HepG2 (cell line): Measurements from ENCODE around the gene NUFIP2. TPM values are rescaled to one million over a fixed set of nuclear protein-coding genes. Genes with fewer than 3 reads are reported as not detected.
A peak's percentile ranks its signal among the peaks of the same experiment; 100 is the strongest.

ENCODE experiments used
- CHD2 ChIP-seq: IDR thresholded peaks from 2 replicates; pipeline ENCODE4 v1.6.1; 2011; ENCODE audit warnings: low read depth, low read length, improper control_type of control experiment
- FOXM1 ChIP-seq: sonication (generic); formaldehyde crosslinking; IDR thresholded peaks from 2 replicates; pipeline ENCODE4 v1.5.0; 2020; ENCODE audit warnings: missing genetic modification reagents
- GATAD2A ChIP-seq: IDR thresholded peaks from 2 replicates; pipeline ENCODE4 v1.6.1; 2016
- IRF2 ChIP-seq: IDR thresholded peaks from 2 replicates; pipeline ENCODE4 v1.6.1; 2018; ENCODE audit warnings: missing genetic modification reagents, missing compliant biosample characterization
- KDM1A ChIP-seq: IDR thresholded peaks from 2 replicates; pipeline ENCODE4 v1.6.1; 2016; ENCODE audit warnings: missing compliant biosample characterization
- KLF6 ChIP-seq: IDR thresholded peaks from 2 replicates; pipeline ENCODE4 v1.8.0; 2016; ENCODE audit warnings: missing biosample characterization, missing genetic modification reagents
- NCOR1 ChIP-seq: fragments of 200-600 bp; sonication (generic); IDR thresholded peaks from 2 replicates; pipeline ENCODE4 v1.7.0; 2017; ENCODE audit warnings: antibody characterized with exemption, low read length, borderline replicate concordance
- PAF1 ChIP-seq: IDR thresholded peaks from 2 replicates; pipeline ENCODE4 v1.6.1; 2016; ENCODE audit warnings: missing genetic modification reagents, missing compliant biosample characterization
- SOX5 ChIP-seq: IDR thresholded peaks from 2 replicates; pipeline ENCODE4 v1.6.1; 2016; ENCODE audit warnings: borderline replicate concordance
- SOX6 ChIP-seq, 2 experiments: fragments of 450-650 bp in 1 of 2; sonication (generic) in 1 of 2; formaldehyde crosslinking in 1 of 2; IDR thresholded peaks; 2 replicates each; pipeline versions ENCODE4 v1.4.0 to v1.6.1; 2017 to 2020; ENCODE audit warnings: antibody characterized with exemption in 1 of 2, mild to moderate bottlenecking in 1 of 2, missing genetic modification reagents in 1 of 2
- TEAD2 ChIP-seq: sonication (generic); formaldehyde crosslinking; IDR thresholded peaks from 2 replicates; pipeline ENCODE4 v1.9.0; 2021; ENCODE audit warnings: missing genetic modification reagents
- TEAD3 ChIP-seq: optimal IDR thresholded peaks from 2 replicates; pipeline ENCODE3; 2016; ENCODE audit warnings: borderline replicate concordance
- ZNF460 ChIP-seq: sonication (generic); formaldehyde crosslinking; IDR thresholded peaks from 2 replicates; pipeline ENCODE4 v1.5.1; 2020; ENCODE audit warnings: missing genetic modification reagents, mild to moderate bottlenecking, borderline replicate concordance
- polyA plus RNA-seq, 8 experiments: library from polyadenylated mRNA; depleted of rRNA in 3 of 8; stranded (reverse) in 7 of 8; unstranded in 1 of 8; fragments of >200 nt; fragmentation: Illumina TruSeq in 4 of 8; extraction: Trizol in 4 of 8; gene quantifications; 2 replicates each; pipeline versions ENCODE4 v1.2.1 to v1.2.3, GENCODE V29; 2011 to 2016; ENCODE audit warnings: low read depth in 4 of 8, missing spikeins in 1 of 8, mixed read lengths in 1 of 8; ENCODE audit not compliant: insufficient read depth in 1 of 8
- total RNA-seq, 5 experiments: library from RNA; depleted of rRNA; stranded (reverse); fragments of >200 nt; fragmentation: Illumina TruSeq; extraction: Trizol; gene quantifications; 2 replicates each; pipeline ENCODE4 v1.2.3, GENCODE V29; 2016; ENCODE audit warnings: low read depth in 1 of 5
- TF ChIP-seq, protein P1 (sequence below): sonication (generic); formaldehyde crosslinking; conservative IDR thresholded peaks from 2 replicates; pipeline ENCODE4 v1.4.0; 2020; ENCODE audit warnings: mild to moderate bottlenecking, missing genetic modification reagents, moderate library complexity
- TF ChIP-seq, protein P2 (sequence below), 2 experiments: sonication (generic) in 1 of 2; formaldehyde crosslinking in 1 of 2; IDR thresholded peaks; 2 replicates each; pipeline versions ENCODE4 v1.5.1 to v1.6.1; 2011 to 2020; ENCODE audit warnings: borderline replicate concordance in 1 of 2, low read depth in 1 of 2, low read length in 1 of 2, mild to moderate bottlenecking in 1 of 2, missing genetic modification reagents in 1 of 2, moderate library complexity in 1 of 2
- TF ChIP-seq, protein P3 (sequence below): sonication (generic); formaldehyde crosslinking; IDR thresholded peaks from 2 replicates; pipeline ENCODE4 v1.5.0; 2020; ENCODE audit warnings: missing genetic modification reagents, mild to moderate bottlenecking, borderline replicate concordance
- TF ChIP-seq, protein P4 (sequence below): sonication (generic); formaldehyde crosslinking; IDR thresholded peaks from 2 replicates; pipeline ENCODE4 v1.8.1; 2022; ENCODE audit warnings: low read depth, mild to moderate bottlenecking, missing genetic modification reagents
- TF ChIP-seq, protein P5 (sequence below): sonication (generic); formaldehyde crosslinking; conservative IDR thresholded peaks from 2 replicates; pipeline ENCODE4 v1.8.0; 2022; ENCODE audit warnings: mild to moderate bottlenecking, moderate library complexity, missing genetic modification reagents

Gene NUFIP2
- total and polyA plus RNA-seq, 2 of the 13 experiments (the other 11 are each of a cell fraction or from before 2014, with no cell fraction given) = 10.3 to 30.8 TPM

DNA sequence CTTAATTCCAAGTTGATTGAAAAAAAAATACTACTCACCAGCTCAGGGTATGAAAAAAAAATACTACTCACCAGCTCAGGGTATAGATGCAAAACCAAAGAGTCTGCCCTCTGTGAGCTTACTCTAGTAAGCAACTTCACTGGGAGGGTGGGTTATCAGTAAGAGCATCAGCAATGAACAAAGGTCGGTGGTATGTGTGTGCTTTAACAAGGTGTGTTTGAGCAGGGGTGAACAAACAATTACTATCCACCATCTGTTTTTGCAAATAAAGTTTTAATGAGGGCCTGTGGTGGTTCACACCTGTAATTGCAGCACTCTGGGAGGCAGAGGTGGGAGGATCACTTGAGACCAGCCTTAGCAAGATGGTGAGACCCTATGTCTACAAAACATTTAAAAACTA, 20.0 kb downstream of the NUFIP2 start (continued):
- TF ChIP-seq, protein P1, sequence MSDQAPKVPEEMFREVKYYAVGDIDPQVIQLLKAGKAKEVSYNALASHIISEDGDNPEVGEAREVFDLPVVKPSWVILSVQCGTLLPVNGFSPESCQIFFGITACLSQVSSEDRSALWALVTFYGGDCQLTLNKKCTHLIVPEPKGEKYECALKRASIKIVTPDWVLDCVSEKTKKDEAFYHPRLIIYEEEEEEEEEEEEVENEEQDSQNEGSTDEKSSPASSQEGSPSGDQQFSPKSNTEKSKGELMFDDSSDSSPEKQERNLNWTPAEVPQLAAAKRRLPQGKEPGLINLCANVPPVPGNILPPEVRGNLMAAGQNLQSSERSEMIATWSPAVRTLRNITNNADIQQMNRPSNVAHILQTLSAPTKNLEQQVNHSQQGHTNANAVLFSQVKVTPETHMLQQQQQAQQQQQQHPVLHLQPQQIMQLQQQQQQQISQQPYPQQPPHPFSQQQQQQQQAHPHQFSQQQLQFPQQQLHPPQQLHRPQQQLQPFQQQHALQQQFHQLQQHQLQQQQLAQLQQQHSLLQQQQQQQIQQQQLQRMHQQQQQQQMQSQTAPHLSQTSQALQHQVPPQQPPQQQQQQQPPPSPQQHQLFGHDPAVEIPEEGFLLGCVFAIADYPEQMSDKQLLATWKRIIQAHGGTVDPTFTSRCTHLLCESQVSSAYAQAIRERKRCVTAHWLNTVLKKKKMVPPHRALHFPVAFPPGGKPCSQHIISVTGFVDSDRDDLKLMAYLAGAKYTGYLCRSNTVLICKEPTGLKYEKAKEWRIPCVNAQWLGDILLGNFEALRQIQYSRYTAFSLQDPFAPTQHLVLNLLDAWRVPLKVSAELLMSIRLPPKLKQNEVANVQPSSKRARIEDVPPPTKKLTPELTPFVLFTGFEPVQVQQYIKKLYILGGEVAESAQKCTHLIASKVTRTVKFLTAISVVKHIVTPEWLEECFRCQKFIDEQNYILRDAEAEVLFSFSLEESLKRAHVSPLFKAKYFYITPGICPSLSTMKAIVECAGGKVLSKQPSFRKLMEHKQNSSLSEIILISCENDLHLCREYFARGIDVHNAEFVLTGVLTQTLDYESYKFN (CRISPR knock-in tag) = peak; percentile 67
- TF ChIP-seq FOXM1 (no peak), TEAD2 (no peak), CHD2 (no peak), ZNF460 (CRISPR knock-in tag) (peak; percentile 92), GATAD2A (CRISPR knock-in tag) (peak; percentile 59), IRF2 (CRISPR knock-in tag) (0 out of 2 replicates have a peak, but pooled peaks have one; percentile 41), KDM1A (CRISPR knock-in tag) (0 out of 2 replicates have a peak, but pooled peaks have one; percentile 12), KLF6 (CRISPR knock-in tag) (no peak), PAF1 (CRISPR knock-in tag) (no peak), SOX5 (CRISPR knock-in tag) (peak; percentile 58; the same call in 1 of the 2 replicates), SOX6 (IDR thresholded peaks at IDR 0.05) (no peak), SOX6 (CRISPR knock-in tag; IDR thresholded peaks at IDR 0.05) (peak; percentile 81), TEAD3 (CRISPR knock-in tag) (peak; percentile 66), NCOR1 (peak; percentile 68)
- TF ChIP-seq, protein P2, sequence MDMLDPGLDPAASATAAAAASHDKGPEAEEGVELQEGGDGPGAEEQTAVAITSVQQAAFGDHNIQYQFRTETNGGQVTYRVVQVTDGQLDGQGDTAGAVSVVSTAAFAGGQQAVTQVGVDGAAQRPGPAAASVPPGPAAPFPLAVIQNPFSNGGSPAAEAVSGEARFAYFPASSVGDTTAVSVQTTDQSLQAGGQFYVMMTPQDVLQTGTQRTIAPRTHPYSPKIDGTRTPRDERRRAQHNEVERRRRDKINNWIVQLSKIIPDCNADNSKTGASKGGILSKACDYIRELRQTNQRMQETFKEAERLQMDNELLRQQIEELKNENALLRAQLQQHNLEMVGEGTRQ (IDR thresholded peaks at IDR 0.05; ENCODE audit: low read depth, low read length) = peak; percentile 36; the same call in 1 of the 2 replicates
- TF ChIP-seq, protein P2 (CRISPR knock-in tag; IDR thresholded peaks at IDR 0.05; ENCODE audit: borderline replicate concordance) = no peak
- TF ChIP-seq, protein P3, sequence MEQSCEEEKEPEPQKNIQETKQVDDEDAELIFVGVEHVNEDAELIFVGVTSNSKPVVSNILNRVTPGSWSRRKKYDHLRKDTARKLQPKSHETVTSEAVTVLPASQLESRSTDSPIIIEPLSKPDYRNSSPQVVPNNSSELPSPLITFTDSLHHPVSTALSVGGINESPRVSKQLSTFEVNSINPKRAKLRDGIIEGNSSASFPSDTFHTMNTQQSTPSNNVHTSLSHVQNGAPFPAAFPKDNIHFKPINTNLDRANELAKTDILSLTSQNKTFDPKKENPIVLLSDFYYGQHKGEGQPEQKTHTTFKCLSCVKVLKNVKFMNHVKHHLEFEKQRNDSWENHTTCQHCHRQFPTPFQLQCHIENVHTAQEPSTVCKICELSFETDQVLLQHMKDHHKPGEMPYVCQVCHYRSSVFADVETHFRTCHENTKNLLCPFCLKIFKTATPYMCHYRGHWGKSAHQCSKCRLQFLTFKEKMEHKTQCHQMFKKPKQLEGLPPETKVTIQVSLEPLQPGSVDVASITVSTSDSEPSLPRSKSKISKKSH (CRISPR knock-in tag) = no peak
- TF ChIP-seq, protein P4, sequence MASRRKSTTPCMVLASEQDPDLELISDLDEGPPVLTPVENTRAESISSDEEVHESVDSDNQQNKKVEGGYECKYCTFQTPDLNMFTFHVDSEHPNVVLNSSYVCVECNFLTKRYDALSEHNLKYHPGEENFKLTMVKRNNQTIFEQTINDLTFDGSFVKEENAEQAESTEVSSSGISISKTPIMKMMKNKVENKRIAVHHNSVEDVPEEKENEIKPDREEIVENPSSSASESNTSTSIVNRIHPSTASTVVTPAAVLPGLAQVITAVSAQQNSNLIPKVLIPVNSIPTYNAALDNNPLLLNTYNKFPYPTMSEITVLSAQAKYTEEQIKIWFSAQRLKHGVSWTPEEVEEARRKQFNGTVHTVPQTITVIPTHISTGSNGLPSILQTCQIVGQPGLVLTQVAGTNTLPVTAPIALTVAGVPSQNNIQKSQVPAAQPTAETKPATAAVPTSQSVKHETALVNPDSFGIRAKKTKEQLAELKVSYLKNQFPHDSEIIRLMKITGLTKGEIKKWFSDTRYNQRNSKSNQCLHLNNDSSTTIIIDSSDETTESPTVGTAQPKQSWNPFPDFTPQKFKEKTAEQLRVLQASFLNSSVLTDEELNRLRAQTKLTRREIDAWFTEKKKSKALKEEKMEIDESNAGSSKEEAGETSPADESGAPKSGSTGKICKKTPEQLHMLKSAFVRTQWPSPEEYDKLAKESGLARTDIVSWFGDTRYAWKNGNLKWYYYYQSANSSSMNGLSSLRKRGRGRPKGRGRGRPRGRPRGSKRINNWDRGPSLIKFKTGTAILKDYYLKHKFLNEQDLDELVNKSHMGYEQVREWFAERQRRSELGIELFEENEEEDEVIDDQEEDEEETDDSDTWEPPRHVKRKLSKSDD (CRISPR knock-in tag) = no peak
- TF ChIP-seq, protein P5, sequence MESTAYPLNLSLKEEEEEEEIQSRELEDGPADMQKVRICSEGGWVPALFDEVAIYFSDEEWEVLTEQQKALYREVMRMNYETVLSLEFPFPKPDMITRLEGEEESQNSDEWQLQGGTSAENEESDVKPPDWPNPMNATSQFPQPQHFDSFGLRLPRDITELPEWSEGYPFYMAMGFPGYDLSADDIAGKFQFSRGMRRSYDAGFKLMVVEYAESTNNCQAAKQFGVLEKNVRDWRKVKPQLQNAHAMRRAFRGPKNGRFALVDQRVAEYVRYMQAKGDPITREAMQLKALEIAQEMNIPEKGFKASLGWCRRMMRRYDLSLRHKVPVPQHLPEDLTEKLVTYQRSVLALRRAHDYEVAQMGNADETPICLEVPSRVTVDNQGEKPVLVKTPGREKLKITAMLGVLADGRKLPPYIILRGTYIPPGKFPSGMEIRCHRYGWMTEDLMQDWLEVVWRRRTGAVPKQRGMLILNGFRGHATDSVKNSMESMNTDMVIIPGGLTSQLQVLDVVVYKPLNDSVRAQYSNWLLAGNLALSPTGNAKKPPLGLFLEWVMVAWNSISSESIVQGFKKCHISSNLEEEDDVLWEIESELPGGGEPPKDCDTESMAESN (CRISPR knock-in tag) = peak; percentile 99
